Measurements from ENCODE around the gene NEDD4. TPM values are rescaled to one million over a fixed set of nuclear protein-coding genes. Genes with fewer than 3 reads are reported as not detected.
"Not testable (repeated sequence)": the region's sequence is repeated elsewhere in the genome, so short reads cannot be mapped to it uniquely, and the experiment has no call there.

The NEDD4 gene
- total RNA-seq, 1 donor = 45.3 TPM

DNA sequence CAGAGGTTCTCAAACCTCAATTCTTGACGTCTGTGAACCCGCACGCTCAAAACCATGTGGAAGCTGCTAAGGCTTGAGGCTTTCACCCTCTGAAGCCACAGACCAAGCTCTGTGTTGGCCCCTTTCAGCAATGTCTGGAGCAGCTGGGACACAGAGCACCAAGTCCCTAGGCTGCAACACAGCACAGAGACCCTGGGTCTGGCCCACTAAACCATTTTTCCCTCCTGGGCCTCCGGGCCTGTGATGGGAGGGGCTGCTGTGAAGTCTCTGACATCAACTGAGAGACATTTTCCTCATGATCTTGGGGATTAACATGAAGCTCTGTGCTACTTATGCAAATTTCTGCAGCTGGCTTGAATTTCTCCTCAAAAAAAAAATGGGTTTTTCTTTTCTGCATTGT lies 21.3 kb upstream of the NEDD4 start:
- no peak overlapping the region for H3K4me3 ChIP-seq (ENCODE audit: low read depth, low read length)
- no peak for DNase-seq (ENCODE audit: low read depth)
- TF ChIP-seq, protein P1, sequence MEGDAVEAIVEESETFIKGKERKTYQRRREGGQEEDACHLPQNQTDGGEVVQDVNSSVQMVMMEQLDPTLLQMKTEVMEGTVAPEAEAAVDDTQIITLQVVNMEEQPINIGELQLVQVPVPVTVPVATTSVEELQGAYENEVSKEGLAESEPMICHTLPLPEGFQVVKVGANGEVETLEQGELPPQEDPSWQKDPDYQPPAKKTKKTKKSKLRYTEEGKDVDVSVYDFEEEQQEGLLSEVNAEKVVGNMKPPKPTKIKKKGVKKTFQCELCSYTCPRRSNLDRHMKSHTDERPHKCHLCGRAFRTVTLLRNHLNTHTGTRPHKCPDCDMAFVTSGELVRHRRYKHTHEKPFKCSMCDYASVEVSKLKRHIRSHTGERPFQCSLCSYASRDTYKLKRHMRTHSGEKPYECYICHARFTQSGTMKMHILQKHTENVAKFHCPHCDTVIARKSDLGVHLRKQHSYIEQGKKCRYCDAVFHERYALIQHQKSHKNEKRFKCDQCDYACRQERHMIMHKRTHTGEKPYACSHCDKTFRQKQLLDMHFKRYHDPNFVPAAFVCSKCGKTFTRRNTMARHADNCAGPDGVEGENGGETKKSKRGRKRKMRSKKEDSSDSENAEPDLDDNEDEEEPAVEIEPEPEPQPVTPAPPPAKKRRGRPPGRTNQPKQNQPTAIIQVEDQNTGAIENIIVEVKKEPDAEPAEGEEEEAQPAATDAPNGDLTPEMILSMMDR (IDR thresholded peaks at IDR 0.05; ENCODE audit: insufficient read depth, low read depth, low read length) = no peak

DNA sequence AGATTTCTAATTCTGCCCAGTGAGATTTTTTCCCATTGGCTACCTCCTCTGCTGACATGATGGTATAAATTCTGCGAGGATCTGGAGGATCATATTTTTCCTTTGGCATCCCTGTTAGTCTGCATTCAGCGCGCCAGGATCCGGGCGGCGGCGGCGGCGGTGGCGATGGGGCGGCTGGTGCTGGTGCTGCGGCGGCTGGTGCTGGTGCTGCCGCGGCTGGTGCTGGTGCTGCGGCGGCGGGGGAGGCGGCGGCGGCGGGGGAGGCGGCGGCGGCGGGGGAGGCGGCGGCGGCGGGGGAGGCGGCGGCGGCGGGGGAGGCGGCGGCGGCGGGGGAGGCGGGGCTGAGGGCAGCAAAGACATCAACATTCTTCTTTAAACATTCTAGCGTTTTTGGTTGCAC lies 13.6 kb upstream of the NEDD4 start:
- peak; percentile 27 for DNase-seq (ENCODE audit: low read depth)
- peak overlapping the region; percentile 59 for H3K4me3 ChIP-seq (ENCODE audit: low read depth, low read length)

DNA sequence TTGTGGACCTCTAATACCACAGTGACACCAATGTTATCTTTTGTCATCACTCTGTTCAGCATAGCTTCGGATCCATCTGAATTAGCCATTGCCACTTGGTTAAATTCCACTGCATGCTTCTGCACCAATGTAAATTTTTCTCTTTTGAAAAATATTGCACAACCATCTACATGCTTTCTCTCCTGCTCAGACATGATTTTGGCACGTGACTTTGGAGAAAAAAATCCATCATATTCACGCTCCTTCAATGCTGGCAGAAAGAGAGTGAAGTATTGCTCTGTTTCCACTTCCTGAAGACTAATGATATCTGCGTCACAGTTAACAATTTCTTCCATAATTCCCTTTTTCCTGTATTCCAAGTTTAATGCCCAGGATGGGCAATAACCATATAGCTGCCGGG lies 13.0 kb upstream of the NEDD4 start:
- H3K4me3 ChIP-seq (ENCODE audit: low read depth, low read length) = peak overlapping the region; percentile 59
- DNase-seq (ENCODE audit: low read depth) = peak; percentile 26

DNA sequence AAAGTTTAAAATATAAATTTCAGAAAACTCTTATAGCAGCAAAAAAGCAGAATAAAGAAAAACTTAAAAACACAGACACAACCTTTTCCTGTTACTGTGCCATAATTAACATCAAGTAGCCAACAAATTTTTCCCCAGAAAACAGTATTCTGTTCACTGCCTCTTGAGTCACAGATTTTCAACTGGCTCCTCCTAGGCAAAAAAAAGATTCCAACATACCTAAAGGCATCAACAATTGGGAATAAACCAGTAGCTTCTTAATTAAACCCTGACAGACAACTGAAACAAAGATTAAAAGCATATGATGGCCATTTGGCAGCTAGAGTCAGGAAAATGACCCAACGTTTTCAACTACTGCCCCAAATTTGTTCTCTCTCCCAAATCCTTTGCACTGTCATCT lies 10.9 kb upstream of the NEDD4 start:
- DNase-seq (ENCODE audit: low read depth); H3K4me3 ChIP-seq (ENCODE audit: low read depth, low read length): not testable (repeated sequence)

DNA sequence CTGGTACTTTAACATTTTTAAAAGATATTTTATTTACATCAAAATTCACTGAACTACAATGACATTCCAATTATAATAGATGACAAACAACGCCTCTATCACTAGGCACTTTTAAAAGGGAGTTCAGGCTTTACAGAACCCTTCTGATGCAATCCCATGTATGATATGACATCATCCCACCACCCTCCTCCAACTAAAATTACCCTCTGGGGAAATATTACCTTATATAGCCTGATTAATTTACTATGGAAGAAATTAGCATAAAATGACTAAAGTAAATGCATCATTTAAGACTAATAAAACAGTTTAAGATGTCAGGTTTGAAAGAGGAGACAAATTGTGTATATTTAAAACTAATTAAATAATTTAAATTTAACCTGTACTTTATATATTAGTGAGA lies 10.4 kb upstream of the NEDD4 start:
- H3K4me3 ChIP-seq (ENCODE audit: low read depth, low read length); DNase-seq (ENCODE audit: low read depth): not testable (repeated sequence)

DNA sequence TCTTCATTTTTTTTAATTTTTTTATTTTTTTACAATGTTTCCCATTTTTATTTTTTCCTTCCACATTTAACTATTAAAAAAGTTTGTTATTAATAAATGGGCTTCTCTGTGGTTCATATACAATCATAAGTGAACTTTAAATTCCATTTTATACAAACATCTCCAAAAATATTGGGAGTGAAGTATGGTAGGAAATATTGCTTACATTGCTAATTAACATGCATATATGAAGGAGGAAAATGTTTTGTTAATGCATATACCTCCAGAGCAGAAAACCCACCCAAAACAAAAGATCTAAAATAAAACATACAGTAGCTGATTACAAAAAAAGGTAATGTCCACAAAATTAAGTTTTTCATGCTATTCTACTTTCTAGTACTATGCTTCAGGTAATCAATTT lies 9.9 kb upstream of the NEDD4 start:
- not testable (repeated sequence) for DNase-seq (ENCODE audit: low read depth); H3K4me3 ChIP-seq (ENCODE audit: low read depth, low read length)

DNA sequence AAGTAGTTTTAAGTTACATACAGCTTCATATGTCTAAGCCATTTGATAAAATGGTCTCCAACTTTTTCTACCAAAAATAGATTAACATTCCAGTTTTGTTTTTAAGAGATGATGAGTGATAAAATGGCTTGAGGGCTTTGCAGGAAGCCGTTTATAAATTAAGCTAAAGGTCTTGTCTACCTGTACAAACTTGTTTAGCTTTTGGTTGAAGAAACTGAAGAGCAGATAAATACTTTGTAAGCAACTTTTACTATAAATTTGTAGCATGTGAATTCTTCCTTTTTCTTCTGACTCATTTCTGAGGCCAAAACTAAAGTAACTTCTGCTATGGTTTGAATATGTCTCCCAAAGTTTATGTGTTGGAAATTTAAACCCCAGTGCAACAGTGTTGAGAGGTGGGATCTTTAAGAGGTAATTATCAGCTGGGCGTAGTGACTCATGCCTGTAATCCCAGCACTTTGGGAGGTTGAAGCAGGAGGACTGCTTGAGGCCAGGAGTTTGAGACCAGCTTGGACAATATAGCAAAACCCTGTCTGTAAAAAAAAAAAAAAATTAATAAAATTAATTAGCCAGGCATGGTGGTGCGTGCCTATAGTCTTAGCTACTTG lies 8.2 kb upstream of the NEDD4 start:
- no peak overlapping the region for H3K4me3 ChIP-seq (ENCODE audit: low read depth, low read length)
- TF ChIP-seq, protein P1 (IDR thresholded peaks at IDR 0.05; ENCODE audit: insufficient read depth, low read depth, low read length) = no peak
- no peak for DNase-seq (ENCODE audit: low read depth)

DNA sequence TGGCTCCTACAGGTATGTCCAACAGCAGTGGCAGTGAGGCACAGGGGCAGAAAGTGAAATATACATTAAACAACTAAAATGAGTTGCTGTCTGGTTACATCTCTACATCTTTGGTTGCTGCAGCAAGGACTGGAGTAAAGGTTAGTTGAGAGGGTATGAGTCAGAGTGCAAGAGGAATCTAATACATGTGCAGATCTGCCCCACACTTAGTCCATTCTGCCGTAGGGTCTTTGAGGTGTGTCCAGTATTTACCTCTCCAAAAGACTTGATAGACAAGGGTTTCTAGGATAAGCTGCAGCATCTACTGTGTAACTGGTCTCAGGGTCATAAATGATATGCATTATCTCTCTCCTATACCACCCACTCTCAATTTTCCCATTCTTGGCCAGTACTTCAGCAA lies 6.2 kb upstream of the NEDD4 start:
- H3K4me3 ChIP-seq (ENCODE audit: low read depth, low read length) = no peak overlapping the region
- TF ChIP-seq, protein P1 (IDR thresholded peaks at IDR 0.05; ENCODE audit: insufficient read depth, low read depth, low read length) = no peak
- no peak for DNase-seq (ENCODE audit: low read depth)

DNA sequence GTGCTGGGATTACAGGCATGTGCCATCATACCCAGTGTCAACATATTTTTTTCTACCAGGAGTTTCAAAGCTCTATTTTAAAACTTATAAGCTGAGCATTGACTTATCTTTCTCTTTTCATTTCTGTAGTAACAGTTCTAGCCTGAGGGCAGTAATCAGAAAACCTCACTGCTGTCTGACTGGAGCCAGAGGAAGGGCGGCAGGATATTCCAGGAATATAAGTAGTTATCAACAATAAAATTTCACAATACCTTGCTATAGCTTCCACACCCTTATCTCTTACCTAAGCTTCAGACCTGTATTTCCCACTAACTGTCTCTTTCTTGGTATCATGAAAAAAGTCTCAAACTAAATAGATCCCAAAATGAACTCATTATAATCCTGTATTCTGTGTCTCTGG lies 5.1 kb upstream of the NEDD4 start:
- DNase-seq (ENCODE audit: low read depth) = no peak
- H3K4me3 ChIP-seq (ENCODE audit: low read depth, low read length) = no peak overlapping the region
- TF ChIP-seq, protein P1 (IDR thresholded peaks at IDR 0.05; ENCODE audit: insufficient read depth, low read depth, low read length) = no peak

All from fibroblast of villous mesenchyme (primary cell).